Endothelial cell of umbilical vein (primary cell): Measurements from ENCODE around the gene TAAR9. TPM values are rescaled to one million over a fixed set of nuclear protein-coding genes. Genes with fewer than 3 reads are reported as not detected.

Source experiments
- BruUV-seq: library from RNA; stranded (reverse); fragments of 400-500 nt; replicated peaks from 2 replicates; lab custom pipeline; 2021; lab: Mats Ljungman, UMichigan
- CTCF ChIA-PET: fragments of 300-600, 350-600 bp; sonication (Branson Sonifier 250); formaldehyde crosslinking; loops from one replicate; lab custom pipeline; 2021; ENCODE audit warnings: antibody characterized with exemption, inconsistent platforms; lab: Charles Lee
- POLR2A ChIA-PET: fragments of 300-600, 350-600 bp; sonication (Branson Sonifier 250); formaldehyde crosslinking; loops from one replicate; lab custom pipeline; 2021; ENCODE audit warnings: antibody characterized with exemption, inconsistent platforms; lab: Charles Lee
- DNase-seq: peaks from one replicate; pipeline ENCODE4 v3.0.0-alpha.2; 2011; ENCODE audit warnings: low read depth, low spot score
- FAIRE-seq: peaks from 2 replicates; lab custom pipeline; 2011; peaks lifted over from hg19 to GRCh38; lab: Jason Lieb, UNC
- H2AFZ ChIP-seq: 2 replicates; pipeline ENCODE4 v1.6.0; 2012; ENCODE audit warnings: low read depth, low read length, control low read depth, inconsistent platforms
- H3K27ac ChIP-seq: 2 replicates; pipeline ENCODE4 v1.5.1; 2011; ENCODE audit warnings: low read depth, mild to moderate bottlenecking, control low read depth, low read length, moderate library complexity; ENCODE audit not compliant: insufficient read depth
- H3K27me3 ChIP-seq, 2 experiments: 2 replicates each; pipeline versions ENCODE4 v1.6.0 to v1.6.1; 2011; ENCODE audit warnings: low read length in 2 of 2, mixed read lengths in 1 of 2; ENCODE audit not compliant: control insufficient read depth in 2 of 2, insufficient read depth in 2 of 2
- H3K36me3 ChIP-seq, 2 experiments: 2 replicates in 1 of 2; 3 replicates in 1 of 2; pipeline ENCODE4 v1.5.1; 2011; ENCODE audit warnings: low read length in 2 of 2, mild to moderate bottlenecking in 1 of 2, moderate library complexity in 1 of 2; ENCODE audit not compliant: control insufficient read depth in 2 of 2, insufficient read depth in 2 of 2; ENCODE audit errors: extremely low read depth in 1 of 2
- H3K4me1 ChIP-seq: 3 replicates; pipeline ENCODE4 v1.5.1; 2011; ENCODE audit warnings: mild to moderate bottlenecking, low read length; ENCODE audit not compliant: control insufficient read depth, insufficient read depth; ENCODE audit errors: extremely low read depth
- H3K4me2 ChIP-seq: 2 replicates; pipeline ENCODE4 v1.6.1; 2011; ENCODE audit warnings: low read length, control low read depth, mixed read lengths; ENCODE audit not compliant: insufficient read depth
- H3K4me3 ChIP-seq, 3 experiments: fragments of 200-600 bp in 1 of 3; sonication (generic), shearing (Covaris generic) in 1 of 3; replicated peaks in 1 of 3; 2 replicates each; pipeline ENCODE4 v1.5.1; 2011 to 2016; ENCODE audit warnings: control low read depth in 3 of 3, low read length in 3 of 3, mild to moderate bottlenecking in 2 of 3, inconsistent platforms in 1 of 3, low read depth in 1 of 3, moderate library complexity in 1 of 3; ENCODE audit not compliant: insufficient read depth in 1 of 3
- H3K79me2 ChIP-seq: 2 replicates; pipeline ENCODE4 v1.6.0; 2012; ENCODE audit warnings: low read length, inconsistent platforms; ENCODE audit not compliant: control insufficient read depth, insufficient read depth
- H3K9ac ChIP-seq: replicated peaks from 2 replicates; pipeline ENCODE3; 2011; ENCODE audit warnings: low read length, control low read depth; ENCODE audit not compliant: insufficient read depth; ENCODE audit errors: extremely low read depth
- H3K9me1 ChIP-seq: replicated peaks from 3 replicates; pipeline ENCODE4 v1.6.0; 2011; ENCODE audit warnings: mild to moderate bottlenecking, low read length; ENCODE audit not compliant: control insufficient read depth, insufficient read depth; ENCODE audit errors: extremely low read depth
- H3K9me3 ChIP-seq: replicated peaks from 2 replicates; pipeline ENCODE4 v1.5.1; 2012; ENCODE audit warnings: low read length, inconsistent platforms; ENCODE audit not compliant: control insufficient read depth, insufficient read depth
- H4K20me1 ChIP-seq: replicated peaks from 2 replicates; pipeline ENCODE3; 2011; ENCODE audit warnings: mild to moderate bottlenecking, low read length; ENCODE audit not compliant: control insufficient read depth, insufficient read depth; ENCODE audit errors: extremely low read depth
- EZH2 ChIP-seq: IDR thresholded peaks from 2 replicates; pipeline ENCODE4 v1.6.1; 2012; ENCODE audit warnings: borderline replicate concordance, low read depth, mild to moderate bottlenecking, moderate library complexity, low read length, inconsistent platforms; ENCODE audit not compliant: severe bottlenecking
- GATA2 ChIP-seq: IDR thresholded peaks from 2 replicates; pipeline ENCODE4 v1.7.0; 2011; ENCODE audit warnings: low read depth, mild to moderate bottlenecking, moderate library complexity, mixed read lengths, low read length; ENCODE audit not compliant: insufficient read length, insufficient read depth
- POLR2AphosphoS5 ChIP-seq: IDR thresholded peaks from 2 replicates; pipeline ENCODE4 v1.6.1; 2012; ENCODE audit warnings: low read depth, mild to moderate bottlenecking, control low read depth, low read length, moderate library complexity; ENCODE audit not compliant: insufficient read depth
- dilution Hi-C: fragments of 300-500 bp; cut with MboI; formaldehyde crosslinking; loops from one replicate; pipeline ENCODE4 v1.15.0; 2019; ENCODE audit warnings: low sequenced_read_pairs; ENCODE audit not compliant: extremely low pct_ligation_motif_present
- intact Hi-C: fragments of 100-400 bp; cut with micrococcal nuclease; formaldehyde crosslinking; loops from one replicate; pipeline ENCODE4 v1.10.0; 2022
- polyA plus RNA-seq, 4 experiments: library from polyadenylated mRNA; depleted of rRNA in 3 of 4; stranded (reverse) in 3 of 4; unstranded in 1 of 4; fragments of >200 nt; gene quantifications; 2 replicates each; pipeline versions ENCODE4 v1.2.1 to v1.2.3, GENCODE V29; 2011 to 2012; ENCODE audit warnings: missing spikeins in 1 of 4
- total RNA-seq: library from RNA; stranded (reverse); gene quantifications from 2 replicates; pipeline ENCODE4 v1.2.3, GENCODE V29; 2021
- TF ChIP-seq, protein P1 (sequence below), 2 donors: IDR thresholded peaks; 1 replicate in 1 of 2; 2 replicates in 1 of 2; pipeline ENCODE4 v1.5.1; 2011; ENCODE audit warnings: low read length in 2 of 2, mild to moderate bottlenecking in 2 of 2, moderate library complexity in 2 of 2, control low read depth in 1 of 2, inconsistent platforms in 1 of 2, low read depth in 1 of 2; ENCODE audit not compliant: insufficient read depth in 1 of 2; ENCODE audit errors: extremely low read depth in 1 of 2

The TAAR9 gene
- total and polyA plus RNA-seq, 2 donors (not counting 3 experiments of a cell fraction or from before 2014, with no cell fraction given) = not detected

DNA sequence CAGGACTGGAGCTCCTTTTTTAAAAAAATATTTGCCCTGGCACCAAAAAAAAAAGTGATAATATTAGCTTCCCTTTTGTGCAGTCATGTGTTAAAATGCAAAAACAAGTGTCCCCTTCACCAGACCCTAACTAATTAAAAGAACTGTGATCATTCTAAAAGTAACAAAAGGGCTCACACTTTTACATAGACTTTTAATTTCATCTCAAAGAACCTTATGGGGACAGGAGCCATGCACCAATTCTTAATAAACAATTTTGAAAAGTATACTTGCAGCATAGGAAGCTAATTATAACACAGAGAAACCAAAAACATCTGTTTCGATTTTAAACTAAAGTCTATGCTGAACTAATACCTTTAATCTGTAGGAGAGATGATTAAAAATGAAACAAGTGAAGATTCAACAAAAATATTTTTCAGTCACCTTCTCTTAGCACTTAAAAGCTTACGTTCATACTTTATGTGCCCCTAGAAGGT lies 42.4 kb upstream of the TAAR9 start:
- Histone ChIP-seq H3K36me3 (peaks cover 0 to 6% of the 10 kb centered on the region in 2 experiments), H3K27ac (no peak overlapping the region), H3K9ac (no peak overlapping the region), H3K9me3 (no peaks in the 10 kb centered on the region), H3K79me2 (peaks cover 59% of the 10 kb centered on the region), H3K4me1 (peaks cover 9% of the 10 kb centered on the region), H3K9me1 (no peaks in the 10 kb centered on the region), H3K27me3 (no peaks in the 10 kb centered on the region), H2AFZ (no peak overlapping the region), H3K4me2 (no peak overlapping the region), H3K4me3 (no peak overlapping the region), H4K20me1 (peaks cover 3% of the 10 kb centered on the region)
- FAIRE-seq (peak; percentile 24), DNase-seq (no peak)
- CTCF ChIA-PET = interaction anchor here (1.0 to 4.4 kb wide), 6 partner anchors 12 to 800 kb away, joined by 3 to 26 read pairs (median 4); no protein-coding TSS in a partner anchor
- dilution Hi-C loops (no loop called here), intact Hi-C loops (no loop called here)
- TF ChIP-seq EZH2 (no peak), POLR2AphosphoS5 (no peak), GATA2 (no peak)
- TF ChIP-seq, protein P1, sequence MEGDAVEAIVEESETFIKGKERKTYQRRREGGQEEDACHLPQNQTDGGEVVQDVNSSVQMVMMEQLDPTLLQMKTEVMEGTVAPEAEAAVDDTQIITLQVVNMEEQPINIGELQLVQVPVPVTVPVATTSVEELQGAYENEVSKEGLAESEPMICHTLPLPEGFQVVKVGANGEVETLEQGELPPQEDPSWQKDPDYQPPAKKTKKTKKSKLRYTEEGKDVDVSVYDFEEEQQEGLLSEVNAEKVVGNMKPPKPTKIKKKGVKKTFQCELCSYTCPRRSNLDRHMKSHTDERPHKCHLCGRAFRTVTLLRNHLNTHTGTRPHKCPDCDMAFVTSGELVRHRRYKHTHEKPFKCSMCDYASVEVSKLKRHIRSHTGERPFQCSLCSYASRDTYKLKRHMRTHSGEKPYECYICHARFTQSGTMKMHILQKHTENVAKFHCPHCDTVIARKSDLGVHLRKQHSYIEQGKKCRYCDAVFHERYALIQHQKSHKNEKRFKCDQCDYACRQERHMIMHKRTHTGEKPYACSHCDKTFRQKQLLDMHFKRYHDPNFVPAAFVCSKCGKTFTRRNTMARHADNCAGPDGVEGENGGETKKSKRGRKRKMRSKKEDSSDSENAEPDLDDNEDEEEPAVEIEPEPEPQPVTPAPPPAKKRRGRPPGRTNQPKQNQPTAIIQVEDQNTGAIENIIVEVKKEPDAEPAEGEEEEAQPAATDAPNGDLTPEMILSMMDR (IDR thresholded peaks at IDR 0.05; ENCODE audit: extremely low read depth in 1 of 2, insufficient read depth in 1 of 2, low read depth in 1 of 2, low read length in 2 of 2) = no peak
- POLR2A ChIA-PET = no interaction called here
- BruUV-seq = no TSS peak
